Upper lobe of left lung (tissue), 6 donors: ENCODE data around the gene TBC1D19. TPM values are rescaled to one million over a fixed set of nuclear protein-coding genes. Genes with fewer than 3 reads are reported as not detected.

ENCODE experiments used
- ATAC-seq, 2 donors: fragments of 200-7000 bp; cut with Tn5 transposase; one replicate each; pipeline ENCODE4 v1.9.1; 2022; ENCODE audit warnings: mild to moderate bottlenecking in 2 of 2, moderate library complexity in 2 of 2; ENCODE audit not compliant: low FRiP score in 2 of 2
- DNase-seq, 2 donors: peaks; one replicate each; pipeline ENCODE4 v3.0.0-alpha.2; 2019 to 2020
- H3K27ac ChIP-seq, 4 donors: fragments of 200-600 bp; sonication (generic); one replicate each; pipeline ENCODE4 v1.5.1; 2016 to 2019
- H3K27me3 ChIP-seq, 4 donors: fragments of 200-600 bp; sonication (generic); one replicate each; pipeline ENCODE4 v1.5.1; 2017 to 2019
- H3K36me3 ChIP-seq, 4 donors: fragments of 200-600 bp; sonication (generic); one replicate each; pipeline ENCODE4 v1.5.1; 2016 to 2019
- H3K4me1 ChIP-seq, 4 donors: fragments of 200-600 bp; sonication (generic); one replicate each; pipeline ENCODE4 v1.5.1; 2018 to 2019
- H3K4me3 ChIP-seq, 4 donors: fragments of 200-600 bp; sonication (generic); one replicate each; pipeline ENCODE4 v1.5.1; 2017 to 2019; ENCODE audit warnings: mild to moderate bottlenecking in 2 of 4, moderate library complexity in 1 of 4
- H3K9me3 ChIP-seq, 4 donors: fragments of 200-600 bp; sonication (generic); one replicate each; pipeline ENCODE4 v1.5.1; 2018 to 2019
- CTCF ChIP-seq, 6 experiments: fragments of 450-650 bp in 4 of 6; fragments of 200-600 bp in 2 of 6; sonication (generic) in 2 of 6; IDR thresholded peaks; one replicate each; pipeline ENCODE4 v1.5.1; 2016 to 2019; ENCODE audit warnings: antibody characterized with exemption in 6 of 6
- EP300 ChIP-seq, 4 donors: sonication (generic); formaldehyde crosslinking; IDR thresholded peaks; one replicate each; pipeline ENCODE4 v1.5.1; 2017; ENCODE audit warnings: antibody characterized with exemption in 4 of 4, control low read depth in 2 of 4
- POLR2A ChIP-seq, 4 donors: fragments of 450-650 bp; IDR thresholded peaks; one replicate each; pipeline ENCODE4 v1.5.1; 2016 to 2017; ENCODE audit warnings: antibody characterized with exemption in 4 of 4, mild to moderate bottlenecking in 2 of 4
- POLR2AphosphoS5 ChIP-seq, 2 donors: sonication (generic); formaldehyde crosslinking; IDR thresholded peaks; one replicate each; pipeline ENCODE4 v1.5.1; 2017; ENCODE audit warnings: antibody characterized with exemption in 2 of 2
- WGBS, 2 donors: methylation state at CpG; one replicate each; pipeline ENCODE4 v1.1.5; 2017 to 2018; 5-methylcytosine and 5-hydroxymethylcytosine counted together
- total RNA-seq, 6 donors: library from RNA; depleted of rRNA in 4 of 6; stranded (reverse); fragments of >200 nt in 4 of 6; gene quantifications; one replicate each; pipeline versions ENCODE4 v1.1.0 to v1.2.1, GENCODE V29; 2016 to 2021
- donor health status: DM: no; HTN: no; CAD: no; lungs with moderate emphysema.
- donor health status: DM: no; HTN: yes; CAD: no; lungs with severe emphysema.

The TBC1D19 gene
- total RNA-seq, 6 donors from 2014 or later, result 6.8 to 35.6 (median 11.8) TPM

- no peak overlapping the region for H3K4me3 ChIP-seq
- no peak for ATAC-seq
- H3K27ac ChIP-seq, result no peak overlapping the region
- TF ChIP-seq POLR2A (IDR thresholded peaks at IDR 0.05) (no peak), POLR2AphosphoS5 (IDR thresholded peaks at IDR 0.05) (no peak), EP300 (IDR thresholded peaks at IDR 0.05) (no peak), CTCF (IDR thresholded peaks at IDR 0.05) (no peak)
- no peak for DNase-seq
- H3K4me1 ChIP-seq, result peaks cover 11 to 25% (median 15%) of the 10 kb centered on the region in 4 donors
- H3K9me3 ChIP-seq, result no peaks in the 10 kb centered on the region
- no peaks in the 10 kb centered on the region for H3K36me3 ChIP-seq
- no peaks in the 10 kb centered on the region for H3K27me3 ChIP-seq
Observed at GRCh38 chr4:26789208-26789607, 205.3 kb downstream of the TBC1D19 start.

GRCh38 chr4:26791346-26791745, 207.5 kb downstream of the TBC1D19 start:
- no peak for DNase-seq
- H3K9me3 ChIP-seq, result no peaks in the 10 kb centered on the region
- ATAC-seq, result no peak
- TF ChIP-seq CTCF (IDR thresholded peaks at IDR 0.05), result no peak
- H3K36me3 ChIP-seq, result no peaks in the 10 kb centered on the region
- H3K27ac ChIP-seq, result no peak overlapping the region
- 87 to 94% methylated on average over 3 of the region's 3 CpGs for WGBS, 2 donors
- H3K27me3 ChIP-seq, result no peaks in the 10 kb centered on the region
- H3K4me3 ChIP-seq, result no peak overlapping the region
- peaks cover 11 to 25% (median 15%) of the 10 kb centered on the region in 4 donors for H3K4me1 ChIP-seq

GRCh38 chr4:26792639-26793038, 208.8 kb downstream of the TBC1D19 start:
- Histone ChIP-seq H3K27me3 (no peaks in the 10 kb centered on the region), H3K4me3 (no peak overlapping the region), H3K9me3 (no peaks in the 10 kb centered on the region), H3K27ac (no peak overlapping the region), H3K4me1 (peaks cover 6 to 19% (median 10%) of the 10 kb centered on the region in 4 donors), H3K36me3 (no peaks in the 10 kb centered on the region)
- ATAC-seq (no peak), DNase-seq (no peak)
- no peak for TF ChIP-seq CTCF (IDR thresholded peaks at IDR 0.05)
- TF ChIP-seq POLR2AphosphoS5 (IDR thresholded peaks at IDR 0.05), result no peak
- TF ChIP-seq POLR2A (IDR thresholded peaks at IDR 0.05), result no peak
- no peak for TF ChIP-seq EP300 (IDR thresholded peaks at IDR 0.05)

GRCh38 chr4:26793735-26794134, 209.9 kb downstream of the TBC1D19 start:
- ATAC-seq, result no peak
- no peaks in the 10 kb centered on the region for H3K27me3 ChIP-seq
- H3K4me1 ChIP-seq, result peaks cover 0 to 9% (median under 1%) of the 10 kb centered on the region in 4 donors
- TF ChIP-seq POLR2AphosphoS5 (IDR thresholded peaks at IDR 0.05), result no peak
- TF ChIP-seq POLR2A (IDR thresholded peaks at IDR 0.05), result no peak
- TF ChIP-seq CTCF (IDR thresholded peaks at IDR 0.05), result no peak
- TF ChIP-seq EP300 (IDR thresholded peaks at IDR 0.05), result no peak
- no peaks in the 10 kb centered on the region for H3K9me3 ChIP-seq
- H3K27ac ChIP-seq, result no peak overlapping the region
- 98 to 99% methylated on average over 2 of the region's 2 CpGs for WGBS, 2 donors
- DNase-seq, result no peak
- H3K36me3 ChIP-seq, result no peaks in the 10 kb centered on the region
- H3K4me3 ChIP-seq, result no peak overlapping the region

- no peak for TF ChIP-seq POLR2AphosphoS5 (IDR thresholded peaks at IDR 0.05)
- TF ChIP-seq POLR2A (IDR thresholded peaks at IDR 0.05), result no peak
- TF ChIP-seq CTCF (IDR thresholded peaks at IDR 0.05), result no peak
- no peak for TF ChIP-seq EP300 (IDR thresholded peaks at IDR 0.05)
- ATAC-seq, result no peak
- H3K4me1 ChIP-seq, result peaks cover 0 to 9% (median 0%) of the 10 kb centered on the region in 4 donors
- H3K27me3 ChIP-seq, result no peaks in the 10 kb centered on the region
- H3K9me3 ChIP-seq, result no peaks in the 10 kb centered on the region
- WGBS, 2 donors, result 93 to 94% methylated on average over 3 of the region's 3 CpGs
- no peak overlapping the region for H3K4me3 ChIP-seq
- DNase-seq, result no peak
- H3K27ac ChIP-seq, result no peak overlapping the region
- H3K36me3 ChIP-seq, result no peaks in the 10 kb centered on the region
Observed at GRCh38 chr4:26796081-26796480, 212.2 kb downstream of the TBC1D19 start.
